ENCODE measurements around the gene CARD6. TPM values are rescaled to one million over a fixed set of nuclear protein-coding genes. Genes with fewer than 3 reads are reported as not detected.

CARD6 gene
- total and polyA plus RNA-seq, 9 of the 15 experiments (the other 6 are each of a cell fraction or from before 2014, with no cell fraction given), result 3.5 to 8.3 (median 5.9) TPM

GRCh38 chr5:40844565-40844964 is 3.4 kb downstream of the CARD6 start:
- 0 out of 5 replicates have a peak, but pooled peaks cover 0 to 2% of the 10 kb centered on the region in 2 experiments for H3K4me1 ChIP-seq (replicated peaks in 1 of 2; ENCODE audit: control insufficient read depth in 2 of 2, insufficient read depth in 2 of 2, low read length in 2 of 2)
- no peaks in the 10 kb centered on the region for H3K36me3 ChIP-seq (ENCODE audit: control insufficient read depth, insufficient read depth, low read length)
- H3K4me3 ChIP-seq, result no peak overlapping the region
- no peak overlapping the region for H3K27ac ChIP-seq (ENCODE audit: extremely low read depth, low read depth, low read length)
- H3K4me2 ChIP-seq (ENCODE audit: insufficient read depth, low read length), result no peak overlapping the region
- H3K79me2 ChIP-seq (ENCODE audit: control insufficient read depth, insufficient read depth, low read length), result peaks cover 4% of the 10 kb centered on the region; the same call in 1 of the 3 replicates
- no peaks in the 10 kb centered on the region for H3K9me3 ChIP-seq (replicated peaks; ENCODE audit: control insufficient read depth, insufficient read depth, low read depth, low read length)
- ChIA-PET POLR2A (interaction anchor here (0.6 to 1.6 kb wide), 3 partner anchors 9 to 12 kb away, joined by 3 to 4 read pairs (median 3); partner anchors contain the start of gene RPL37), CTCF (ENCODE audit: low intra/inter-chr PET ratio) (no interaction called here)
- intact Hi-C loops (cut with micrococcal nuclease), result no loop called here
- no peaks in the 10 kb centered on the region for H3K9me1 ChIP-seq (ENCODE audit: control insufficient read depth, insufficient read depth, low read length)
- TF ChIP-seq MTA3 (IDR thresholded peaks at IDR 0.05; ENCODE audit: borderline replicate concordance) (no peak), ZFP1 (CRISPR knock-in tag; IDR thresholded peaks at IDR 0.05) (no peak), ZNF12 (CRISPR knock-in tag; IDR thresholded peaks at IDR 0.05) (peak; percentile 84; the same call in 1 of the 2 replicates), CHCHD3 (CRISPR knock-in tag; IDR thresholded peaks at IDR 0.05) (no peak), KDM1A (IDR thresholded peaks at IDR 0.05) (peak; percentile 80 to 83), HDAC1 (IDR thresholded peaks at IDR 0.05) (0 out of 4 replicates have a peak, but pooled peaks of 1 of the 2 experiments have one; percentile 32)
- DNase-seq (ENCODE audit: extremely low read depth in 1 of 4, low spot score in 3 of 4) (no peak), FAIRE-seq (no peak), ATAC-seq (no peak)
- H2AFZ ChIP-seq (ENCODE audit: low read depth, low read length), result no peak overlapping the region
- H3K9ac ChIP-seq (ENCODE audit: insufficient read depth in 1 of 2, low read depth in 2 of 2, low read length in 2 of 2), result no peak overlapping the region
- H4K20me1 ChIP-seq (replicated peaks; ENCODE audit: control insufficient read depth, insufficient read depth, low read length), result no peaks in the 10 kb centered on the region
- no peaks in the 10 kb centered on the region for H3K27me3 ChIP-seq (ENCODE audit: control insufficient read depth in 2 of 2, insufficient read depth in 2 of 2, low read length in 2 of 2)
- no TSS peak for BruUV-seq (replicated peaks)
- in situ Hi-C loops (cut with MboI), result no loop called here
- 86% methylated on average over 2 of the region's 4 CpGs for WGBS (ENCODE audit: insufficient coverage, low coverage, missing lambda C conversion rate)

- in situ Hi-C loops (cut with MboI) (no loop called here), intact Hi-C loops (cut with micrococcal nuclease) (no loop called here)
- Histone ChIP-seq H2AFZ (ENCODE audit: low read depth, low read length) (no peak overlapping the region), H3K36me3 (ENCODE audit: control insufficient read depth, insufficient read depth, low read length) (no peaks in the 10 kb centered on the region), H3K4me2 (ENCODE audit: insufficient read depth, low read length) (no peak overlapping the region), H3K4me3 (no peak overlapping the region), H3K9me1 (ENCODE audit: control insufficient read depth, insufficient read depth, low read length) (no peaks in the 10 kb centered on the region), H4K20me1 (replicated peaks; ENCODE audit: control insufficient read depth, insufficient read depth, low read length) (no peaks in the 10 kb centered on the region), H3K9me3 (replicated peaks; ENCODE audit: control insufficient read depth, insufficient read depth, low read depth, low read length) (no peaks in the 10 kb centered on the region), H3K27me3 (ENCODE audit: control insufficient read depth in 2 of 2, insufficient read depth in 2 of 2, low read length in 2 of 2) (no peaks in the 10 kb centered on the region), H3K79me2 (ENCODE audit: control insufficient read depth, insufficient read depth, low read length) (peaks cover 4% of the 10 kb centered on the region; the same call in 1 of the 3 replicates), H3K4me1 (replicated peaks in 1 of 2; ENCODE audit: control insufficient read depth in 2 of 2, insufficient read depth in 2 of 2, low read length in 2 of 2) (0 out of 5 replicates have a peak, but pooled peaks cover 0 to 2% of the 10 kb centered on the region in 2 experiments), H3K27ac (ENCODE audit: extremely low read depth, low read depth, low read length) (no peak overlapping the region), H3K9ac (ENCODE audit: insufficient read depth in 1 of 2, low read depth in 2 of 2, low read length in 2 of 2) (no peak overlapping the region)
- 41% methylated on average over 2 of the region's 2 CpGs for WGBS (ENCODE audit: insufficient coverage, low coverage, missing lambda C conversion rate)
- DNase-seq (ENCODE audit: extremely low read depth in 1 of 4, low spot score in 3 of 4) (no peak), ATAC-seq (peak; percentile 23; the same call in 1 of the 3 replicates), FAIRE-seq (no peak)
- BruUV-seq (replicated peaks), result no TSS peak
- CTCF ChIA-PET (ENCODE audit: low intra/inter-chr PET ratio), result no interaction called here
- POLR2A ChIA-PET, result no interaction called here
- TF ChIP-seq FUS (optimal IDR thresholded peaks at IDR 0.05; ENCODE audit: low read depth, low read length) (no peak), ZNF274 (IDR thresholded peaks at IDR 0.05; ENCODE audit: borderline replicate concordance, low read depth, low read length) (no peak), PURB (CRISPR knock-in tag; IDR thresholded peaks at IDR 0.05; ENCODE audit: low read depth) (no peak), ZNF212 (CRISPR knock-in tag; IDR thresholded peaks at IDR 0.05) (no peak), PPARD (CRISPR knock-in tag; IDR thresholded peaks at IDR 0.05) (no peak), VEZF1 (CRISPR knock-in tag; IDR thresholded peaks at IDR 0.05) (no peak), CAMTA2 (CRISPR knock-in tag; conservative IDR thresholded peaks at IDR 0.05) (no peak), ETV6 (IDR thresholded peaks at IDR 0.05; ENCODE audit: borderline replicate concordance in 1 of 2, low read depth in 2 of 2, low read length in 1 of 2) (no peak), ETV6 (CRISPR knock-in tag; IDR thresholded peaks at IDR 0.05; ENCODE audit: borderline replicate concordance) (no peak), SETDB1 (IDR thresholded peaks at IDR 0.05; ENCODE audit: low read length) (no peak), MEF2D (tag; conservative IDR thresholded peaks at IDR 0.05; ENCODE audit: low read depth) (no peak), LCOR (CRISPR knock-in tag; IDR thresholded peaks at IDR 0.05) (no peak)
Measured at GRCh38 chr5:40846371-40846770, 5.2 kb downstream of the CARD6 start.
